Measurements from ENCODE around the gene SMDT1.

- TF ChIP-seq CTCF (IDR thresholded peaks at IDR 0.05; ENCODE audit: poor library complexity, severe bottlenecking) (no peak), EP300 (conservative IDR thresholded peaks at IDR 0.05; ENCODE audit: poor library complexity, severe bottlenecking) (no peak), EZH2 (IDR thresholded peaks at IDR 0.05; ENCODE audit: borderline replicate concordance, insufficient read depth, low read length, poor library complexity, severe bottlenecking) (no peak), REST (IDR thresholded peaks at IDR 0.05; ENCODE audit: borderline replicate concordance) (no peak), POLR2AphosphoS5 (IDR thresholded peaks at IDR 0.05) (no peak), SMC3 (conservative IDR thresholded peaks at IDR 0.05; ENCODE audit: poor library complexity) (no peak), TAF1 (IDR thresholded peaks at IDR 0.05; ENCODE audit: low read depth) (no peak)
Measured at GRCh38 chr22:42091455-42091782, 11.9 kb downstream of the SMDT1 start.
